Osteoblast (primary cell): ENCODE data around the gene AP5Z1. TPM values are rescaled to one million over a fixed set of nuclear protein-coding genes. Genes with fewer than 3 reads are reported as not detected.

Experiments used
- DNase-seq: peaks from one replicate; pipeline ENCODE4 v3.0.0; 2011; ENCODE audit warnings: low spot score, mixed read lengths; ENCODE audit not compliant: insufficient read length; ENCODE audit errors: missing footprints
- H2AFZ ChIP-seq: 2 replicates; pipeline ENCODE4 v1.6.0; 2011; ENCODE audit warnings: mild to moderate bottlenecking, low read length
- H3K27ac ChIP-seq: 2 replicates; pipeline ENCODE4 v1.5.1; 2011; ENCODE audit warnings: mild to moderate bottlenecking, low read depth, low read length, moderate library complexity
- H3K27me3 ChIP-seq: 2 replicates; pipeline ENCODE4 v1.6.0; 2012; ENCODE audit warnings: mild to moderate bottlenecking, control low read depth, inconsistent platforms, low read length, moderate library complexity; ENCODE audit not compliant: insufficient read depth
- H3K36me3 ChIP-seq: 2 replicates; pipeline ENCODE4 v1.5.1; 2011; ENCODE audit warnings: mild to moderate bottlenecking, low read length, control low read depth, moderate library complexity; ENCODE audit not compliant: insufficient read depth
- H3K4me1 ChIP-seq: 2 replicates; pipeline ENCODE4 v1.5.1; 2011; ENCODE audit warnings: mild to moderate bottlenecking, low read length, control low read depth, moderate library complexity; ENCODE audit not compliant: insufficient read depth
- H3K4me2 ChIP-seq: 2 replicates; pipeline ENCODE4 v1.6.0; 2011; ENCODE audit warnings: mild to moderate bottlenecking, low read length; ENCODE audit not compliant: insufficient read depth
- H3K4me3 ChIP-seq: fragments of 200-600 bp; sonication (generic); 3 replicates; pipeline ENCODE4 v1.5.1; 2012; ENCODE audit warnings: mild to moderate bottlenecking, low read length, inconsistent platforms; ENCODE audit not compliant: insufficient read depth
- H3K79me2 ChIP-seq: 2 replicates; pipeline ENCODE4 v1.6.0; 2012; ENCODE audit warnings: mild to moderate bottlenecking, low read length, control low read depth, inconsistent platforms; ENCODE audit not compliant: insufficient read depth
- H3K9me3 ChIP-seq: 2 replicates; pipeline ENCODE4 v1.5.1; 2011; ENCODE audit warnings: low read depth, low read length, control low read depth
- H4K20me1 ChIP-seq: 2 replicates; pipeline ENCODE4 v1.6.0; 2012; ENCODE audit warnings: mild to moderate bottlenecking, low read length, control low read depth; ENCODE audit not compliant: insufficient read depth
- CTCF ChIP-seq: IDR thresholded peaks from 2 replicates; pipeline ENCODE4 v1.5.1; 2011; ENCODE audit warnings: mild to moderate bottlenecking, low read depth, low read length, moderate library complexity; ENCODE audit errors: extremely low read depth
- total RNA-seq: library from RNA; depleted of rRNA; stranded (reverse); fragments of >200 nt; gene quantifications from 2 replicates; pipeline ENCODE4 v1.2.3, GENCODE V29; 2012

Gene AP5Z1
- total RNA-seq, 1 donor: 73.1 TPM

- H3K9me3 ChIP-seq: no peaks in the 10 kb centered on the region
- no peak for TF ChIP-seq CTCF
- H3K4me3 ChIP-seq: no peak overlapping the region
- no peaks in the 10 kb centered on the region for H3K4me1 ChIP-seq
- H3K27ac ChIP-seq: no peak overlapping the region
- no peak for DNase-seq
- no peak overlapping the region for H3K4me2 ChIP-seq
- H3K27me3 ChIP-seq: peaks cover 3% of the 10 kb centered on the region
- no peaks in the 10 kb centered on the region for H4K20me1 ChIP-seq
- no peaks in the 10 kb centered on the region for H3K79me2 ChIP-seq
- no peaks in the 10 kb centered on the region for H3K36me3 ChIP-seq
- H2AFZ ChIP-seq: no peak overlapping the region
Measured at GRCh38 chr7:4807598-4808016, 32.2 kb downstream of the AP5Z1 start.

GRCh38 chr7:4808026-4808425, 32.6 kb downstream of the AP5Z1 start:
- no peaks in the 10 kb centered on the region for H3K79me2 ChIP-seq

GRCh38 chr7:4808565-4808964, 33.1 kb downstream of the AP5Z1 start:
- Histone ChIP-seq H3K27me3 (peaks cover 3% of the 10 kb centered on the region), H3K36me3 (no peaks in the 10 kb centered on the region), H3K4me2 (no peak overlapping the region), H4K20me1 (no peaks in the 10 kb centered on the region), H3K27ac (no peak overlapping the region), H3K4me3 (no peak overlapping the region), H3K79me2 (no peaks in the 10 kb centered on the region), H3K9me3 (no peaks in the 10 kb centered on the region), H3K4me1 (no peaks in the 10 kb centered on the region), H2AFZ (no peak overlapping the region)
- no peak for TF ChIP-seq CTCF
- DNase-seq: no peak

More at GRCh38 chr7:4808026-4808425, 32.6 kb downstream of the AP5Z1 start:
- H3K27me3 ChIP-seq: peaks cover 3% of the 10 kb centered on the region
- no peak overlapping the region for H3K4me2 ChIP-seq
- DNase-seq: no peak
- no peak overlapping the region for H3K4me3 ChIP-seq
- no peak overlapping the region for H2AFZ ChIP-seq
- no peak overlapping the region for H3K27ac ChIP-seq
- H3K36me3 ChIP-seq: no peaks in the 10 kb centered on the region
- no peaks in the 10 kb centered on the region for H3K9me3 ChIP-seq
- TF ChIP-seq CTCF: no peak
- H3K4me1 ChIP-seq: no peaks in the 10 kb centered on the region
- H4K20me1 ChIP-seq: no peaks in the 10 kb centered on the region

- DNase-seq: no peak
- H3K36me3 ChIP-seq: no peaks in the 10 kb centered on the region
- H3K27me3 ChIP-seq: peaks cover 3% of the 10 kb centered on the region
- H3K4me2 ChIP-seq: no peak overlapping the region
- no peaks in the 10 kb centered on the region for H3K9me3 ChIP-seq
- H3K27ac ChIP-seq: no peak overlapping the region
- H3K4me1 ChIP-seq: no peaks in the 10 kb centered on the region
- no peak overlapping the region for H3K4me3 ChIP-seq
- TF ChIP-seq CTCF: no peak
- H3K79me2 ChIP-seq: no peaks in the 10 kb centered on the region
- no peak overlapping the region for H2AFZ ChIP-seq
- H4K20me1 ChIP-seq: no peaks in the 10 kb centered on the region
Measured at GRCh38 chr7:4809091-4809591, 33.7 kb downstream of the AP5Z1 start.
